Thyroid gland (tissue), 4 donors: Measurements from ENCODE around the gene GOLPH3L. TPM values are rescaled to one million over a fixed set of nuclear protein-coding genes. Genes with fewer than 3 reads are reported as not detected.
"Not testable (repeated sequence)": the region's sequence is repeated elsewhere in the genome, so short reads cannot be mapped to it uniquely, and the experiment has no call there.

ENCODE experiments used
- DNase-seq, 2 donors: peaks; one replicate each; pipeline ENCODE4 v3.0.0-alpha.2; 2019
- H3K27ac ChIP-seq, 3 donors: fragments of 200-600 bp; sonication (generic); 1 replicate in 2 of 3; 2 replicates in 1 of 3; pipeline ENCODE4 v1.5.1; 2016 to 2019; ENCODE audit warnings: mild to moderate bottlenecking in 1 of 3, moderate library complexity in 1 of 3
- H3K27me3 ChIP-seq: fragments of 200-600 bp; sonication (generic); one replicate; pipeline ENCODE4 v1.5.1; 2019
- H3K36me3 ChIP-seq, 2 donors: fragments of 200-600 bp; sonication (generic); one replicate each; pipeline ENCODE4 v1.5.1; 2016 to 2019
- H3K4me1 ChIP-seq, 2 donors: fragments of 200-600 bp; sonication (generic); one replicate each; pipeline ENCODE4 v1.5.1; 2017 to 2019
- H3K4me3 ChIP-seq, 3 donors: fragments of 200-600 bp; sonication (generic); replicated peaks in 1 of 3; 1 replicate in 2 of 3; 2 replicates in 1 of 3; pipeline ENCODE4 v1.5.1; 2016; ENCODE audit warnings: mild to moderate bottlenecking in 1 of 3
- H3K9me3 ChIP-seq: fragments of 200-600 bp; sonication (generic); one replicate; pipeline ENCODE4 v1.5.1; 2017
- POLR2A ChIP-seq, 2 donors: fragments of 450-650 bp; IDR thresholded peaks; one replicate each; pipeline ENCODE4 v1.6.1; 2017; ENCODE audit warnings: antibody characterized with exemption in 2 of 2, mild to moderate bottlenecking in 2 of 2, moderate library complexity in 1 of 2
- WGBS, 2 donors: methylation state at CpG; one replicate each; pipeline ENCODE4 v1.1.5; 2017; 5-methylcytosine and 5-hydroxymethylcytosine counted together
- intact Hi-C: fragments of 100-400 bp; cut with DNase I; formaldehyde crosslinking; loops from one replicate; pipeline ENCODE4 v1.15.1; 2023
- total RNA-seq, 4 donors: library from RNA; depleted of rRNA; stranded (reverse); fragments of >200 nt; gene quantifications; one replicate each; pipeline ENCODE4 v1.2.3, GENCODE V29; 2016
- TF ChIP-seq, protein P1 (sequence below), 6 experiments: fragments of 200-600 bp in 3 of 6; fragments of 450-650 bp in 3 of 6; sonication (generic) in 3 of 6; IDR thresholded peaks; one replicate each; pipeline ENCODE4 v1.5.1; 2016 to 2019; ENCODE audit warnings: antibody characterized with exemption in 6 of 6, mild to moderate bottlenecking in 2 of 6, inconsistent platforms in 1 of 6, moderate library complexity in 1 of 6

The GOLPH3L gene
- total RNA-seq, 4 donors from 2014 or later, result 36.3 to 44.1 (median 39.2) TPM

DNA sequence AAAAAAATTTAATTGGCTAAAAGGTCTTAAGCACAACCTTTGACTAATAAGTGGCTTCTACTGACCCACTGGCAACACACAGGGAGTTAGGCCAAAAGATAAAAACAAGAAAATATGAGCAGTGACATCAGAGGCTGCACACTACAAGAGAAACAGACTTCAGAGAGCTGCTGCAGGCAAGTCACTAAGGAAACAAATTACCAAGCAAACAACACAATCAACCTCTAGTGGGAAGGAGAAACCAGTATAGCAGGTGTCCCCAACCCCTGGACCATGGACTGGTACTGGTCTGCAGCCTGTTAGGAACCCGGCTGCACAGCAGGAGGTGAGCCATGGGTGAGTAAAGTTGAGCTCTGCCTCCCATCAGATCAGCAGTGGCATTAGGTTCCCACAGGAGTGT lies 46.8 kb downstream of the GOLPH3L start:
- WGBS, 2 donors, result 30 to 62% methylated on average over 1 of the region's 1 CpG
- intact Hi-C loops, result no loop called here
- Histone ChIP-seq H3K4me3 (no peak overlapping the region), H3K9me3 (no peaks in the 10 kb centered on the region), H3K36me3 (peaks cover 8% of the 10 kb centered on the region in 2 donors), H3K27ac (peak overlapping the region; percentile 37 to 62 (median 42)), H3K4me1 (peaks cover 8 to 25% of the 10 kb centered on the region in 2 donors), H3K27me3 (no peaks in the 10 kb centered on the region)
- peak; percentile 73 to 78 for DNase-seq
- no peak for TF ChIP-seq POLR2A (IDR thresholded peaks at IDR 0.05)
- TF ChIP-seq, protein P1, sequence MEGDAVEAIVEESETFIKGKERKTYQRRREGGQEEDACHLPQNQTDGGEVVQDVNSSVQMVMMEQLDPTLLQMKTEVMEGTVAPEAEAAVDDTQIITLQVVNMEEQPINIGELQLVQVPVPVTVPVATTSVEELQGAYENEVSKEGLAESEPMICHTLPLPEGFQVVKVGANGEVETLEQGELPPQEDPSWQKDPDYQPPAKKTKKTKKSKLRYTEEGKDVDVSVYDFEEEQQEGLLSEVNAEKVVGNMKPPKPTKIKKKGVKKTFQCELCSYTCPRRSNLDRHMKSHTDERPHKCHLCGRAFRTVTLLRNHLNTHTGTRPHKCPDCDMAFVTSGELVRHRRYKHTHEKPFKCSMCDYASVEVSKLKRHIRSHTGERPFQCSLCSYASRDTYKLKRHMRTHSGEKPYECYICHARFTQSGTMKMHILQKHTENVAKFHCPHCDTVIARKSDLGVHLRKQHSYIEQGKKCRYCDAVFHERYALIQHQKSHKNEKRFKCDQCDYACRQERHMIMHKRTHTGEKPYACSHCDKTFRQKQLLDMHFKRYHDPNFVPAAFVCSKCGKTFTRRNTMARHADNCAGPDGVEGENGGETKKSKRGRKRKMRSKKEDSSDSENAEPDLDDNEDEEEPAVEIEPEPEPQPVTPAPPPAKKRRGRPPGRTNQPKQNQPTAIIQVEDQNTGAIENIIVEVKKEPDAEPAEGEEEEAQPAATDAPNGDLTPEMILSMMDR (IDR thresholded peaks at IDR 0.05), result peak in 2 of 6 experiments; percentile 7 to 12

DNA sequence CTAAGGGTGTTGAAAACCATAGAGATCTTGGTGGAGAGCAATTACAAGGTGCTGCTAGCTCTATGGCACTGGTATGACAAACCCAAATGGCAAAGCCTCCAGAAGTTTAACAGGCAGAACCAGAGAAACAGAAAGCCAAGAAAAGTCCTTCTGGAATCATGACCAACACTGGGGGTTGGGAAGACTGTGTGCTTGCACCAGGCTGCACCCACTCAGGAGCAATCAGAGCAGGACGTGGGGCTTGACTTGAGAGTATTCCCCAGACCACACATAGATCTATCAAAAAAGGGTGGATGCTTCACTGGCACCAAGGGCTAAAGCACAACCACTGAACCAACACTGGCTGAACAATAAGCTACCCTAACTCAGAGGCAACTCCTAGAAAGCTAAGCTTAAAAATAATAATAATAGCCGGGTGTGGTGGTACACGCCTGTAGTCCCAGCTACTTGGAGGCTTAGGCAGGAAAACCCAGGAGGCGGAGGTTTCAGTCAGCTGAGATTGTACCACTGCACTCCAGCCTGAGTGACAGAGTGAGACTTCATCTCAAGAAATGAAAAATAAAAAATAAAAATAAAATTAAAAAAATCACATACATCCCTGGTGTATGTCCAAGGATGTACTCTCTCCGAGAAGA lies 47.4 kb downstream of the GOLPH3L start:
- peaks cover 8% of the 10 kb centered on the region in 2 donors for H3K36me3 ChIP-seq

DNA sequence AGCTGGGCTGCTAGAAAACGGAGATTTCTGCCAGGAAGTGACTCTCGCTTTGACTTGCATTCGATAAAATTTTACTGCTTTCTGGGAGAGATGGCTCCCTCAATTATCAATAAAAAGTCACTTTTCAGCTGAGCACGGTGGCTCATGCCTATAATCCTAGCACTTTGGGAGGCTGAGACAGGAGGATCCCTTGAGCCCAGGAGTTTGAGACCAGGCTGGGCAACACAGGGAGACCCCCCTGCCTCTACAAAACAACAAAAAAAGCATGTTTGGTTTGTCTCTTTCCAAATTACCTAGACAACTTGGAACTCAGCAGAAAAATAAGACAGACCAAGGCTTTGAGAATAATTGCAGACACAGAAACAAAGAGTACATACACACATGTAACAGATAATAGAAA lies 54.7 kb downstream of the GOLPH3L start:
- peaks cover 0 to 5% of the 10 kb centered on the region in 2 donors for H3K4me1 ChIP-seq
- H3K27me3 ChIP-seq, result no peaks in the 10 kb centered on the region
- intact Hi-C loops, result loop anchor here (10.0 kb wide), 1 partner anchor 167 kb away; no protein-coding TSS in a partner anchor
- no peak for DNase-seq
- WGBS, 2 donors, result 83 to 88% methylated on average over 4 of the region's 4 CpGs
- no peak overlapping the region for H3K27ac ChIP-seq
- no peak for TF ChIP-seq POLR2A (IDR thresholded peaks at IDR 0.05)
- no peaks in the 10 kb centered on the region for H3K9me3 ChIP-seq
- H3K4me3 ChIP-seq, result no peak overlapping the region
- no peaks in the 10 kb centered on the region for H3K36me3 ChIP-seq

More for the DNA sequence above, 47.4 kb downstream of the GOLPH3L start:
- H3K27me3 ChIP-seq, result no peaks in the 10 kb centered on the region
- peaks cover 8 to 25% of the 10 kb centered on the region in 2 donors for H3K4me1 ChIP-seq
- no peak overlapping the region for H3K4me3 ChIP-seq
- peak; percentile 69 to 74 for DNase-seq
- WGBS, 2 donors, result 67 to 76% methylated on average over 5 of the region's 5 CpGs
- H3K27ac ChIP-seq, result peak overlapping the region; percentile 37 to 62 (median 42)
- TF ChIP-seq, protein P1 (IDR thresholded peaks at IDR 0.05), result no peak
- TF ChIP-seq POLR2A (IDR thresholded peaks at IDR 0.05), result no peak
- H3K9me3 ChIP-seq, result no peaks in the 10 kb centered on the region
- intact Hi-C loops, result loop anchor here (10.0 kb wide), 1 partner anchor 175 kb away; no protein-coding TSS in a partner anchor

DNA sequence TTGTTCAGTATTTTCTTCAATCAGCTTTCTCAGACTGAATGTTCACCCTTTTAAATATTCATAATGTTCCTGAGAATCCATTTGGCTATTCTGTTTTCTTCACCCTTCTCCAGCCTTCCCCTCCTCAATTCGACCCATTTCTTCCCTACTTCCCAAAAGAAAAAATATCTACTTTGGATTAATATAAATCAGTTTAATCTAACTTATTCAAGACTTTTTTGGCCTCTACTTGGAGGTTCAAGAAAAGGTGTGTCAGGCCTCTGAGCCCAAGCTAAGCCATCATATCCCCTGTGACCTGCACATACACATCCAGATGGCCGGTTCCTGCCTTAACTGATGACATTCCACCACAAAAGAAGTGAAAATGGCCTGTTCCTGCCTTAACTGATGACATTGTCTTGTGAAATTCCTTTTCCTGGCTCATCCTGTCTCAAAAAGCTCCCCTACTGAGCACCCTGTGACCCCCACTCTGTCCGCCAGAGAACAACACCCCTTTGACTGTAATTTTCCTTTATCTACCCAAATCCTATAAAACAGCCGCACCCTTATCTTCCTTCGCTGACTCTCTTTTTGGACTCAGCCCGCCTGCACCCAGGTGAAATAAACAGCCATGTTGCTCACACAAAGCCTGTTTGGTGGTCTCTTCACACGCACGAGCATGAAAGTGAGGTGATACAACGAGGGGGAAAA lies 55.7 kb downstream of the GOLPH3L start:
- H3K4me1 ChIP-seq, H3K4me3 ChIP-seq, DNase-seq, H3K36me3 ChIP-seq, H3K27ac ChIP-seq, H3K27me3 ChIP-seq, H3K9me3 ChIP-seq: not testable (repeated sequence)
- WGBS, 2 donors, result 88 to 89% methylated on average over 9 of the region's 9 CpGs
- intact Hi-C loops, result loop anchor here (10.0 kb wide), 1 partner anchor 166 kb away; no protein-coding TSS in a partner anchor

- not testable (repeated sequence) for H3K27me3 ChIP-seq, H3K9me3 ChIP-seq, H3K27ac ChIP-seq, H3K4me1 ChIP-seq, H3K4me3 ChIP-seq, H3K36me3 ChIP-seq, DNase-seq
- intact Hi-C loops, result loop anchor here (10.0 kb wide), 1 partner anchor 46 kb away; no protein-coding TSS in a partner anchor
- WGBS, 2 donors, result 89 to 90% methylated on average over 6 of the region's 6 CpGs
Observed at GRCh38 chr1:150638430-150638829, 58.5 kb downstream of the GOLPH3L start.

GRCh38 chr1:150634839-150635622 lies 61.9 kb downstream of the GOLPH3L start:
- not testable (repeated sequence) for H3K4me3 ChIP-seq, H3K27ac ChIP-seq, DNase-seq, H3K4me1 ChIP-seq, H3K9me3 ChIP-seq, H3K36me3 ChIP-seq, H3K27me3 ChIP-seq
- intact Hi-C loops, result loop anchor here (10.0 kb wide), 1 partner anchor 50 kb away; no protein-coding TSS in a partner anchor
- 69 to 73% methylated on average over 17 of the region's 17 CpGs for WGBS, 2 donors
